IPS-18a (cell line): ENCODE measurements around the gene NUDT3.

Experiments used
- H3K27ac ChIP-seq: one replicate; pipeline ENCODE4 v1.5.1; 2013; ENCODE audit warnings: low read length
- H3K27me3 ChIP-seq: one replicate; pipeline ENCODE4 v1.6.1; 2013; ENCODE audit warnings: mild to moderate bottlenecking, low read length; ENCODE audit not compliant: control insufficient read depth, insufficient read depth
- H3K36me3 ChIP-seq: one replicate; pipeline ENCODE4 v1.6.1; 2013; ENCODE audit warnings: low read depth, low read length; ENCODE audit not compliant: control insufficient read depth
- H3K4me1 ChIP-seq: one replicate; pipeline ENCODE4 v1.6.1; 2013; ENCODE audit warnings: low read depth, low read length; ENCODE audit not compliant: control insufficient read depth
- H3K4me3 ChIP-seq: one replicate; pipeline ENCODE4 v1.5.1; 2013; ENCODE audit warnings: low read length
- H3K9ac ChIP-seq: one replicate; pipeline ENCODE4 v1.6.1; 2013; ENCODE audit warnings: mild to moderate bottlenecking, low read length, moderate library complexity
- H3K9me3 ChIP-seq: one replicate; pipeline ENCODE4 v1.6.1; 2013; ENCODE audit warnings: low read depth, low read length; ENCODE audit not compliant: control insufficient read depth

Gene NUDT3

GRCh38 chr6:34350137-34350933 lies 42.1 kb downstream of the NUDT3 start:
- H3K9ac ChIP-seq, result no peak overlapping the region
- no peak overlapping the region for H3K27ac ChIP-seq
- H3K4me3 ChIP-seq, result no peak overlapping the region
- no peaks in the 10 kb centered on the region for H3K36me3 ChIP-seq
- H3K9me3 ChIP-seq, result no peaks in the 10 kb centered on the region
- H3K4me1 ChIP-seq, result no peaks in the 10 kb centered on the region
- no peaks in the 10 kb centered on the region for H3K27me3 ChIP-seq

GRCh38 chr6:34349211-34349610 lies 43.3 kb downstream of the NUDT3 start:
- Histone ChIP-seq H3K27ac (no peak overlapping the region), H3K9ac (no peak overlapping the region)

GRCh38 chr6:34347303-34347702 lies 45.2 kb downstream of the NUDT3 start:
- H3K9ac ChIP-seq, result no peak overlapping the region
- no peaks in the 10 kb centered on the region for H3K36me3 ChIP-seq
- H3K27ac ChIP-seq, result no peak overlapping the region
- no peaks in the 10 kb centered on the region for H3K4me1 ChIP-seq
- no peaks in the 10 kb centered on the region for H3K9me3 ChIP-seq
- H3K4me3 ChIP-seq, result no peak overlapping the region
- H3K27me3 ChIP-seq, result no peaks in the 10 kb centered on the region

More at GRCh38 chr6:34349211-34349610, 43.3 kb downstream of the NUDT3 start:
- no peaks in the 10 kb centered on the region for H3K36me3 ChIP-seq
- H3K4me3 ChIP-seq, result no peak overlapping the region
- H3K4me1 ChIP-seq, result no peaks in the 10 kb centered on the region
- H3K27me3 ChIP-seq, result no peaks in the 10 kb centered on the region
- H3K9me3 ChIP-seq, result no peaks in the 10 kb centered on the region

GRCh38 chr6:34346175-34347119 lies 46.0 kb downstream of the NUDT3 start:
- H3K27ac ChIP-seq, result no peak overlapping the region
- H3K27me3 ChIP-seq, result no peaks in the 10 kb centered on the region
- H3K9me3 ChIP-seq, result no peaks in the 10 kb centered on the region
- no peak overlapping the region for H3K4me3 ChIP-seq
- H3K4me1 ChIP-seq, result no peaks in the 10 kb centered on the region
- H3K9ac ChIP-seq, result no peak overlapping the region
- H3K36me3 ChIP-seq, result peaks cover 1% of the 10 kb centered on the region

- H3K36me3 ChIP-seq, result peaks cover 5% of the 10 kb centered on the region
- H3K9me3 ChIP-seq, result no peaks in the 10 kb centered on the region
- no peak overlapping the region for H3K4me3 ChIP-seq
- H3K4me1 ChIP-seq, result no peaks in the 10 kb centered on the region
- H3K9ac ChIP-seq, result no peak overlapping the region
- H3K27ac ChIP-seq, result no peak overlapping the region
- H3K27me3 ChIP-seq, result no peaks in the 10 kb centered on the region
Observed at GRCh38 chr6:34343806-34344205, 48.7 kb downstream of the NUDT3 start.

DNA sequence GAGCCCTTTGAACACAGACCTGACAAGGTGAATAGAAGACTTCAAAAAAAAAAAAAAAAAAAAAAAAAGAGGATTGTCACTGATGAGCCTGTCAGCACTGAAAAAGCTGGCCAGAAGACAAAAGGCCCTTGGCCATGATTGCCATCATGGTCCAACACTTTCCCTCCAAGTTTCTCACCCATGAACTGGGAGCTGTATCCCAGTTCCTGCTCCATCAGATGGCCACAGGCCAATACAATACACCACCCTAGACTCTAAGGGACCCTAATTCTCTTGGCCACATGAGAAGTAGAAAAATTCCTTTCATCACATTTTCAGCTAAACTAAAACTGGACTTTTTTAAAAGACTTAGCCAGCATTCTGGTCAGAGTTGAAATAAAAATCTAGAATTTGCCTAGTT lies 50.2 kb downstream of the NUDT3 start:
- H3K27me3 ChIP-seq, result no peaks in the 10 kb centered on the region
- H3K27ac ChIP-seq, result no peak overlapping the region
- no peaks in the 10 kb centered on the region for H3K4me1 ChIP-seq
- peaks cover 5% of the 10 kb centered on the region for H3K36me3 ChIP-seq
- no peak overlapping the region for H3K4me3 ChIP-seq
- H3K9me3 ChIP-seq, result no peaks in the 10 kb centered on the region
- H3K9ac ChIP-seq, result no peak overlapping the region

- Histone ChIP-seq H3K4me3 (no peak overlapping the region), H3K4me1 (no peaks in the 10 kb centered on the region), H3K9me3 (no peaks in the 10 kb centered on the region), H3K9ac (no peak overlapping the region), H3K27me3 (no peaks in the 10 kb centered on the region), H3K36me3 (peaks cover 5% of the 10 kb centered on the region), H3K27ac (no peak overlapping the region)
Observed at GRCh38 chr6:34341481-34341971, 50.9 kb downstream of the NUDT3 start.

GRCh38 chr6:34340906-34341480 lies 51.5 kb downstream of the NUDT3 start:
- H3K9ac ChIP-seq, result no peak overlapping the region
- no peak overlapping the region for H3K27ac ChIP-seq
- no peaks in the 10 kb centered on the region for H3K27me3 ChIP-seq
- H3K9me3 ChIP-seq, result no peaks in the 10 kb centered on the region
- H3K4me3 ChIP-seq, result no peak overlapping the region
- H3K36me3 ChIP-seq, result peaks cover 5% of the 10 kb centered on the region
- H3K4me1 ChIP-seq, result no peaks in the 10 kb centered on the region

DNA sequence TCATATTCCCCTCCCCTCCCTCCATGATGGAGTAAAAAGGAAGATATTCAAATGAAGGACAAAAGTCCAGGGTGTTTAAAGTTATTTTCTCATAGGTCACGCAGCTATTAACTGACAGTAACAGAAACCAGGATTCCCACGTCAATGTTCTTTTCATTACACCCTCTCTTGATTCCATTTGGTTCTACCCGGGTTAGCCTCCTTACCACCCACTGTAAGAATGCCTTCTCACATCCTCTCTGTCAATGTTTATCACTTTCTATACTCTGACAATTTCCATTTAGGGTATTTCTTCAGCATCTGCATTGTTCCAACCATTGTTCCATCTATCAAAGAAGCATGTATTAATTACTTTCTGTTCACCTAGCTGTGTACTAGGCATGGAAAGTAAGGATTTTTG lies 52.1 kb downstream of the NUDT3 start:
- no peaks in the 10 kb centered on the region for H3K27me3 ChIP-seq
- H3K9ac ChIP-seq, result no peak overlapping the region
- H3K4me3 ChIP-seq, result no peak overlapping the region
- no peak overlapping the region for H3K27ac ChIP-seq
- peaks cover 5% of the 10 kb centered on the region for H3K36me3 ChIP-seq
- no peaks in the 10 kb centered on the region for H3K9me3 ChIP-seq
- H3K4me1 ChIP-seq, result no peaks in the 10 kb centered on the region

- Histone ChIP-seq H3K36me3 (peaks cover 5% of the 10 kb centered on the region), H3K9ac (no peak overlapping the region), H3K27ac (no peak overlapping the region), H3K4me1 (no peaks in the 10 kb centered on the region), H3K9me3 (no peaks in the 10 kb centered on the region), H3K4me3 (no peak overlapping the region), H3K27me3 (no peaks in the 10 kb centered on the region)
Observed at GRCh38 chr6:34339971-34340370, 52.5 kb downstream of the NUDT3 start.

GRCh38 chr6:34339432-34339831 lies 53.0 kb downstream of the NUDT3 start:
- Histone ChIP-seq H3K9me3 (no peaks in the 10 kb centered on the region), H3K36me3 (peaks cover 5% of the 10 kb centered on the region), H3K9ac (no peak overlapping the region), H3K27me3 (no peaks in the 10 kb centered on the region), H3K4me3 (no peak overlapping the region), H3K4me1 (no peaks in the 10 kb centered on the region), H3K27ac (no peak overlapping the region)
